Trophoblast cell (in vitro differentiated cells and primary cell): ENCODE results near the gene CRYL1.

Source experiments
- DNase-seq, 2 donors: peaks; one replicate each; pipeline ENCODE4 v3.0.0-alpha.2; 2016
- H2AFZ ChIP-seq: 2 replicates; pipeline ENCODE4 v1.6.1; 2013; ENCODE audit warnings: low read length, moderate library complexity, mild to moderate bottlenecking; ENCODE audit not compliant: insufficient read depth, poor library complexity
- H2AK5ac ChIP-seq: 2 replicates; pipeline ENCODE4 v1.6.1; 2013; ENCODE audit warnings: mild to moderate bottlenecking, low read length
- H2BK120ac ChIP-seq: 2 replicates; pipeline ENCODE4 v1.6.1; 2013; ENCODE audit warnings: low read length, mild to moderate bottlenecking, moderate library complexity; ENCODE audit not compliant: insufficient read depth, poor library complexity
- H2BK12ac ChIP-seq: 2 replicates; pipeline ENCODE4 v1.6.1; 2013; ENCODE audit warnings: mild to moderate bottlenecking, low read length, moderate library complexity
- H2BK5ac ChIP-seq: 2 replicates; pipeline ENCODE4 v1.6.1; 2013; ENCODE audit warnings: low read length, low read depth, moderate library complexity, mild to moderate bottlenecking; ENCODE audit not compliant: poor library complexity
- H3K14ac ChIP-seq: 2 replicates; pipeline ENCODE4 v1.6.1; 2013; ENCODE audit warnings: mild to moderate bottlenecking, low read length
- H3K18ac ChIP-seq: 2 replicates; pipeline ENCODE4 v1.6.1; 2013; ENCODE audit warnings: mild to moderate bottlenecking, low read length
- H3K23ac ChIP-seq: 2 replicates; pipeline ENCODE4 v1.6.1; 2013; ENCODE audit warnings: low read length
- H3K27ac ChIP-seq: 2 replicates; pipeline ENCODE4 v1.5.1; 2013; ENCODE audit warnings: low read depth, mild to moderate bottlenecking, inconsistent platforms, low read length, moderate library complexity
- H3K27me3 ChIP-seq: 2 replicates; pipeline ENCODE4 v1.6.1; 2013; ENCODE audit warnings: inconsistent platforms, mild to moderate bottlenecking, low read length, moderate library complexity; ENCODE audit not compliant: insufficient read depth
- H3K36me3 ChIP-seq, 2 experiments: 1 replicate in 1 of 2; 2 replicates in 1 of 2; pipeline ENCODE4 v1.6.1; 2013; ENCODE audit warnings: low read length in 2 of 2, mild to moderate bottlenecking in 2 of 2, moderate library complexity in 1 of 2; ENCODE audit not compliant: insufficient read depth in 2 of 2, control insufficient read depth in 1 of 2
- H3K4ac ChIP-seq: 2 replicates; pipeline ENCODE4 v1.6.1; 2013; ENCODE audit warnings: low read depth, mild to moderate bottlenecking, low read length, moderate library complexity
- H3K4me1 ChIP-seq, 2 experiments: 1 replicate in 1 of 2; 2 replicates in 1 of 2; pipeline ENCODE4 v1.6.1; 2013; ENCODE audit warnings: low read length in 2 of 2, mild to moderate bottlenecking in 2 of 2, moderate library complexity in 1 of 2; ENCODE audit not compliant: insufficient read depth in 2 of 2, control insufficient read depth in 1 of 2
- H3K4me2 ChIP-seq: 2 replicates; pipeline ENCODE4 v1.6.1; 2013; ENCODE audit warnings: inconsistent platforms, mild to moderate bottlenecking, low read length, moderate library complexity
- H3K4me3 ChIP-seq: 2 replicates; pipeline ENCODE4 v1.5.1; 2013; ENCODE audit warnings: mild to moderate bottlenecking, low read depth, low read length, inconsistent platforms
- H3K79me1 ChIP-seq: one replicate; pipeline ENCODE4 v1.6.1; 2013; ENCODE audit warnings: low read length
- H3K79me2 ChIP-seq: 2 replicates; pipeline ENCODE4 v1.6.1; 2013; ENCODE audit warnings: low read length, mild to moderate bottlenecking; ENCODE audit not compliant: control insufficient read depth, insufficient read depth, poor library complexity
- H3K9ac ChIP-seq: 2 replicates; pipeline ENCODE4 v1.6.1; 2013; ENCODE audit warnings: mild to moderate bottlenecking, low read length
- H3K9me3 ChIP-seq: 2 replicates; pipeline ENCODE4 v1.6.1; 2013; ENCODE audit warnings: low read depth, mild to moderate bottlenecking, control low read depth, inconsistent platforms, low read length; ENCODE audit not compliant: insufficient read depth
- H4K12ac ChIP-seq: 2 replicates; pipeline ENCODE4 v1.6.1; 2013; ENCODE audit warnings: low read depth, mild to moderate bottlenecking, low read length, moderate library complexity
- H4K8ac ChIP-seq: 2 replicates; pipeline ENCODE4 v1.6.1; 2013; ENCODE audit warnings: low read depth, mild to moderate bottlenecking, low read length, moderate library complexity
- H4K91ac ChIP-seq: one replicate; pipeline ENCODE4 v1.6.1; 2013; ENCODE audit warnings: low read depth, mild to moderate bottlenecking, low read length, moderate library complexity
- WGBS: extraction: QIAGEN DNeasy Blood & Tissue Kit; methylation state at CpG from one replicate; pipeline ENCODE4 v1.1.7; 2013; ENCODE audit warnings: missing lambda C conversion rate; ENCODE audit not compliant: insufficient read length, insufficient coverage; ENCODE audit errors: extremely low coverage; 5-methylcytosine and 5-hydroxymethylcytosine counted together

The CRYL1 gene

GRCh38 chr13:20466371-20466770 lies 59.3 kb downstream of the CRYL1 start:
- no peak overlapping the region for H3K4ac ChIP-seq
- no peak overlapping the region for H3K4me2 ChIP-seq
- H3K18ac ChIP-seq, result no peak overlapping the region
- no peak overlapping the region for H3K9ac ChIP-seq
- H3K9me3 ChIP-seq, result peaks cover 4% of the 10 kb centered on the region
- no peak overlapping the region for H4K91ac ChIP-seq
- H3K79me2 ChIP-seq, result peaks cover 2% of the 10 kb centered on the region
- H4K12ac ChIP-seq, result no peak overlapping the region
- no peak overlapping the region for H3K4me3 ChIP-seq
- no peak overlapping the region for H2BK12ac ChIP-seq
- no peak overlapping the region for H3K27ac ChIP-seq
- no peak overlapping the region for H3K23ac ChIP-seq
- no peak overlapping the region for H4K8ac ChIP-seq
- H3K27me3 ChIP-seq, result no peaks in the 10 kb centered on the region
- H3K4me1 ChIP-seq, result peaks cover 7 to 12% of the 10 kb centered on the region in 2 experiments
- no peak overlapping the region for H2AK5ac ChIP-seq
- H2BK5ac ChIP-seq, result no peak overlapping the region
- H2AFZ ChIP-seq, result no peak overlapping the region
- no peak overlapping the region for H2BK120ac ChIP-seq
- no CpG with 5 or more reads among the region's 2 CpGs for WGBS
- peaks cover 14% of the 10 kb centered on the region for H3K79me1 ChIP-seq
- no peak overlapping the region for H3K14ac ChIP-seq
- peaks cover 0 to 2% of the 10 kb centered on the region in 2 experiments for H3K36me3 ChIP-seq
- no peak for DNase-seq

DNA sequence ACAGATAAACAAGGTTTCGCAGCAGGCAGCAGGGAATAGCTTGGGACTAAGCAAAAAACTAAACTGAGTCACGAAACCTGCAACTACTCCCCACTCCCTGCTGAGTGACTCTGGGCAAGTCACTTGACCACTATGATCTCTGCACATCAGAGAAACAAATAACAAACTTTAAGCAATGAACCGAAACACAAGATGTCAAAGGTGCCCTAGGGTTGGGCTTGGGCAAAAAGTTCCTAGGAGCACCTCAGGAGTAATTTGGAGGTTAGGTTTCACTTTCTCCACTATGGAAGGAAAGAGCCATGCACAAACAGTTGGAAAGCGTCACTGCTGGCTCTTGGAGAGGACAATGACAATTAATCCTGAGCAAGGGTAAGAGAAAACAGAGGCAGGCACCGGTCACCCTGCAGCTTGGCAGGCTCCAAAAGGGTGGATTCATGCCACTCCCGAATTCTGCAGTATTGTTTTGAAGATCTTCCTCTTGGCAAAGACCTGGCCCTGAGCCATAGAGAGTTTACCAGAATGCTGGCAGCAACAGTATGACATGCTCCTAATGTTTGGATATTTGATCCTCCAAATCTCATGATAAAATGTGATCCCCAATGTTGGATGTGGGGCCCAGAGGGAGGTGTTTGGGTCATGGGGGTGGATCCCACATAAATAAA lies 60.3 kb downstream of the CRYL1 start:
- Histone ChIP-seq H3K4me1 (peaks cover 7 to 15% of the 10 kb centered on the region in 2 experiments), H3K27me3 (no peaks in the 10 kb centered on the region), H2BK12ac (no peak overlapping the region), H3K79me1 (peaks cover 17% of the 10 kb centered on the region), H3K79me2 (peaks cover 2% of the 10 kb centered on the region), H4K12ac (no peak overlapping the region), H3K14ac (no peak overlapping the region), H4K91ac (peak overlapping the region; percentile 33), H3K36me3 (peaks cover 0 to 2% of the 10 kb centered on the region in 2 experiments), H3K4me2 (no peak overlapping the region), H2BK120ac (peak overlapping the region; percentile 41), H3K18ac (no peak overlapping the region), H2AFZ (peak overlapping the region; percentile 18), H4K8ac (no peak overlapping the region), H3K4ac (no peak overlapping the region), H3K4me3 (no peak overlapping the region), H3K27ac (no peak overlapping the region), H3K9ac (no peak overlapping the region), H2BK5ac (no peak overlapping the region), H3K9me3 (peaks cover 4% of the 10 kb centered on the region), H3K23ac (no peak overlapping the region), H2AK5ac (no peak overlapping the region)
- DNase-seq, result no peak
- WGBS, result no CpG with 5 or more reads among the region's 6 CpGs

DNA sequence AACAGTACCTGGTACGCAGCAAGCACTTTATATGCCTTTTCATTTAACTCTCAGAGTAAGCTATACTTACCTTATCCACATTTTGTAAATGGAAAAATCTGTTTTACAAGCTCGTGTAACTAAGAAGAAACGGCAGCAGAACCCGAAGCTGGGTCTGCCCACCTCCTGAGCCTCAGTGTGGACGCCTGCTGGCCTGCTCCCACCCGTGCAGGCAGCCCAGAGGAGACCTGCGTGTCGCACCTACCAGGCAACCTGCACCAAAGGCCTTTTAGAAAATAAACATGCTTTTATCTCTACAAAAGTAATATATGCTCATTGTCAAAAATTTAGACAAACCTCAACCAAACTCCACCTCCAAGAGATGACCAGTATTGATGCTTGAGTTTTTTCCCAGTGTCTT lies 62.7 kb downstream of the CRYL1 start:
- DNase-seq, result no peak
- Histone ChIP-seq H3K9me3 (no peaks in the 10 kb centered on the region), H3K4ac (no peak overlapping the region), H3K9ac (no peak overlapping the region), H2BK120ac (peak overlapping the region; percentile 77), H2BK12ac (peak overlapping the region; percentile 95), H3K4me2 (no peak overlapping the region), H4K8ac (peak overlapping the region; percentile 71), H3K4me1 (peaks cover 4 to 13% of the 10 kb centered on the region in 2 experiments), H2AK5ac (no peak overlapping the region), H3K27ac (peak overlapping the region; percentile 70), H4K91ac (peak overlapping the region; percentile 74), H3K14ac (peak overlapping the region; percentile 40), H4K12ac (no peak overlapping the region), H2AFZ (no peak overlapping the region), H2BK5ac (peak overlapping the region; percentile 80), H3K18ac (no peak overlapping the region), H3K27me3 (no peaks in the 10 kb centered on the region), H3K4me3 (no peak overlapping the region), H3K23ac (no peak overlapping the region), H3K79me2 (peaks cover 2% of the 10 kb centered on the region), H3K79me1 (peaks cover 14% of the 10 kb centered on the region), H3K36me3 (no peaks in the 10 kb centered on the region)
- no CpG with 5 or more reads among the region's 8 CpGs for WGBS

DNA sequence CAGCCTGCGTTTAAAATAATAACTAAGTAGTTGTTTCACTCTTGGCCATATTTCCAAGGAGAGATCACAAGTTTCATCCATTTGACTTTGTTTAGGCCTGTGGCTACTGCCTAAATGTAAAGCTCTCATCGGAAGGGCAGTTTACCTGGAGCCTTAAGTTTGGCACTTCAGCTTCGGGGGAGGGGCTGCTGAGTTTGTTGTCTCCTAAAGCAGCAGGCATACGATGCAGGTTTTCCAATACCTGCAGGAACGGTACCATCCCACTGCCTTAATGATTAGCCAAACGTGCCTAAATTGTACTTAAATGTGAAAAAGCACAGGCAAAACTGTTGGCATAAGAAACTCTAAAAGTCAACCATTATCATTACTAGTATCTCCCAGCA lies 63.1 kb downstream of the CRYL1 start:
- Histone ChIP-seq H2BK12ac (no peak overlapping the region), H3K4me2 (peak overlapping the region; percentile 29), H4K12ac (no peak overlapping the region), H3K36me3 (no peaks in the 10 kb centered on the region), H4K8ac (no peak overlapping the region), H3K27me3 (no peaks in the 10 kb centered on the region), H3K27ac (peak overlapping the region; percentile 70), H4K91ac (no peak overlapping the region), H2AFZ (no peak overlapping the region), H3K9ac (no peak overlapping the region), H3K9me3 (no peaks in the 10 kb centered on the region), H3K23ac (no peak overlapping the region), H2BK120ac (no peak overlapping the region), H3K4me1 (peaks cover 4 to 13% of the 10 kb centered on the region in 2 experiments), H3K79me1 (peaks cover 11% of the 10 kb centered on the region), H3K14ac (peak overlapping the region; percentile 57), H2BK5ac (no peak overlapping the region), H2AK5ac (no peak overlapping the region), H3K4me3 (no peak overlapping the region), H3K79me2 (peaks cover 2% of the 10 kb centered on the region), H3K4ac (no peak overlapping the region), H3K18ac (no peak overlapping the region)
- DNase-seq, result no peak
- no CpG with 5 or more reads among the region's 6 CpGs for whole genome bisulfite sequencing
